DOHH2 (cell line): Measurements from ENCODE around the gene IER5.

ENCODE experiments used
- CTCF ChIP-seq: fragments of 200-600 bp; sonication (generic); IDR thresholded peaks from one replicate; pipeline ENCODE4 v1.5.1; 2014; ENCODE audit warnings: antibody characterized with exemption, mild to moderate bottlenecking, low read depth, low read length; ENCODE audit not compliant: poor library complexity, severe bottlenecking
- EZH2phosphoT487 ChIP-seq: fragments of 200-600 bp; sonication (generic); IDR thresholded peaks from 2 replicates; pipeline ENCODE4 v1.6.1; 2017; ENCODE audit warnings: borderline replicate concordance, mild to moderate bottlenecking, antibody characterized with exemption, low read length, moderate library complexity, mixed read lengths

GRCh38 chr1:181056560-181056959 lies 31.9 kb upstream of the IER5 start:
- no peak for TF ChIP-seq CTCF
- no peak for TF ChIP-seq EZH2phosphoT487
